NK-92 (cell line): ENCODE results near the gene PRKACB.

Source experiments
- DNase-seq: peaks from one replicate; lab custom pipeline; 2025; ENCODE audit not compliant: unreplicated experiment; lab: John Stamatoyannopoulos, UW

PRKACB gene

DNA sequence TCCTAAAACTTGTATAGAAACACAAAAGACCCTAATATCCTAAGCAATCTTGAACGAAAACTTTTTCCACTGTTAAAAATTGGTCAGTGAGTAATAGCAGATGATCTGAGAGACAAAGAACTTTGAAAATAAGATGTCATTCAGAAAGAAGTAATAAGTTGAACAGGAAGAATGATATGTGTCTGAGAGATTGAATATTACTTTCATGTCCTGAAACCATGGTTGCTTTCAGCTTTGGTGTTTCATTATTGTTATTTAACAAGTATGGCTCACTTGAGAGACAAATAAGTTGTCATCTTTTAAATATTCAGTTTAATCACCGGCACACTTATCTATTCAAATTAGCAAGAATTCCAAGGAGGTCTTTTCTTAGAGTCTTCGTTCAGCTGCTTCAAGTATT lies 11.4 kb downstream of the PRKACB start:
- no peak for DNase-seq

DNA sequence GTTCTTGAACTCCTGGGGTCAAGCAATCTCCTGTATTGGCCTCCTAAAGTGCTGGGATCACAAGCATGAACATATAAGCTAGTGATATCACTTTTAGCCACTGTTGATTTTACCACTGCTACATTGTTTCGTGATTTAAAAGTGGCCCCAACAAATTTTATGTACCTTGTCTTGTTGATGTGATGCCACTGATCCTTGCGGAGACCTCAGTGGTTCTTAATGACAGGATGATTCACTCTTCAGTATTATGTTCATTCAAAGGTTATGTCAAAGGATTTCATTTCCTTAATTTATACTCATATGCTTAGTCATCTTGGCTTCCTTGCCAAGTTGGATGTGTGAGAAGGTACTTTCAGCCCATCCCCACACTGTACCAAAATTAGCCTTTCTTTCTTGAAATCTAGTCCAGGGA lies 12.1 kb downstream of the PRKACB start:
- no peak for DNase-seq

DNA sequence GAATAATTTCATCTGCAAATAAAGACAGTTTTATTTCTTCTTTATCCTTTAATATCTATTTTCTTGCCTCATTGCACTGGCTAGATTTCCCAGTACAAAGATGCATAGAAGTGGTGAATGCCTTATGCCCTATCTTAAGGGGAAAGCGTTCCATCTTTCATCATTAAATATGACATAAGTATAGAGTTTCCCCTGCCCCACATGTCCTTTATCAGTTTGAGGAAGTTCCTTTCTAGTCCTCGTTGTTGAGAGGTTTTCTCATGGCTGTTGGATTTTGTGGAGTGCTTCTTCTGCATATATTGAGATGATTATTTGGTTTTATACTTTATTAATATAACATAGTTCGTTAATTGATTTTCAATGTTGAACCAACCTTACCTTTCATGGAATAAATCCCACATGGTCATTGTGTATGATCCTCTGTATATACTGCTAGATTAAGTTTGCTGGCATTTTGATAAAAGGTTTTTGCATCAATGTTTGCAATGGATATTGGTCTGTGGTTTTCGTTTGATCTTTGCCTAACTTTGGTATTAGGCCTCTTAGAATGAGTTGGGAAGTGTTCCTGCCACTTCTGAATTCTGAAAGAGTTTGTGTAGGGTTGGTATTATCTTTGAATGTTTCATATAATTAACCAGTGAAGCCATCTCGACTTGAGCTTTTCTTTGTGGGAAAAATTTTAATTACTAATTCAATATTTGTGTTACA lies 15.6 kb downstream of the PRKACB start:
- no peak for DNase-seq

DNA sequence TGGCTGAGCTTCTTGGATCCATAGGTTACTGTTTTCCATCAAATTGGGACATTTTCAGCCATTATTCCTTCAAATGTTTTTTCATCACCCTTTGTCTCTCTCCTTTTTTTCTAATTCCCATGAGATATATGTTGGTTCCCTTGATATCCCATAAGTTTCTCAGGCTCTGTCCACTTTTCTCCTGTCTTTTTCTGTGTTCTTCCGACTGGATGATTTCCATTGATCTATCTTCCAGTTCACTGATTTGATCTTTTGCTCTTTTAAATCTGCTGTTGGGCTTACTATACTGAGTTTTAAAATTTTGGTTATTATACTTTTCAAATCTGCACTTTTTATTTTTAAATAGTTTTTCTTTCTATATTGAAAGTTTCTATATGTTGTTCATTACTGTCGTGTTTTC lies 18.2 kb downstream of the PRKACB start:
- DNase-seq, result no peak

DNA sequence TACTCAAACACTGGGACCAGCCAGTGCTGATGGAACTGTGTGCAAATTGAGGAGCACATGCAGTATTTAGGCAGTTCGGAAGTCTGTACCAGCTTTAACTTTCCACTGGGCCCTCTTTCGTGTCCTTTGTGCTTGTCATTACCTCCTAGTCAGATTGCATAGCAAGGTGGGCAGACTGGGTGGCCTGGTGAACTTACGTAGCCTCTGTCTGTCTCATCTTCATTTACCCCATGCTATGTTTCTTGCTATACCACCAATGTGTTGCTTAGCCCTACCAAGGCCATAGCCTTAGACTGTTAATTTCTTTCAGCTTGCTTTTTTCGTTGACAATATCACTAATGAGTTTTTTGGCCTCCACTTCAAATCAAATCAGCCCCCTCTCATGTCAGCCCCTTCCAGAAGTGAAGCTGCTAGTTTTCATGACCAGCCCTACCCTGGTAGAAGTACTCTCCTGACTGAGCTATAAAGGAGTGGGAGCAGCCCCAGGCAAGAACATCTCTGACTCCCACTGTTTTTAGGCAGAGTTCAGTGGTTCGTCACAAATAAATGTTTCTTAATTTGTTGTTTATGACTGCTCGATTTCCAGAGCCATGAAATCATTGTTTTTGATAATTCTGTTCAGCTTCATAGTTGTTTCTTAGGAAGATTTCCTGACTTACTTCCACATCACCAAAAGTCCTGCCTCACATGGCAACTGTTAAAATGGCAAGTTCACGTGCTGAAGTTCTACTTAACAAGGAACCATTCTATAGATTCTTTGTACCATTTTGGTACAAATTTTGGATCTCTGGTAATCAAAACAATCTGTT lies 19.3 kb downstream of the PRKACB start:
- no peak for DNase-seq

DNA sequence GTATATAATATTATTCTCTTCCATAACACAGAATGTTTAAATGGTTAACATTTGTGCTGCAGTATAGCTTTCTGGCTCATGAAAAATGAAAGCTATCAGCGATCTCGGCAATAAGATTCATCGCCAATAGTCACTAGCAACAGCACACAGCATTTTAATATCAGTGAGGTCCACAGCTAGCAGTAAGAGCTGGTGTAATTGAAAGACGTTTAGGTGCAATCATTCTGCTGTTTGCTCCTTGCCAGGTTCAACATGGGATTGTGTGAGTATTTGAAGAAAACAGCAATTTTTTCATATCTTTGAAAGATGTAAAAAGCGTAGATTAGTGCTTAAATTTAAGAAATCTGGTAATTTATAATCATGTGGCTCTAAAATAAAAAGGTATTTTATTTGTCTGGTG lies 20.1 kb downstream of the PRKACB start:
- DNase-seq, result no peak

GRCh38 chr1:84164567-84165021 lies 20.5 kb downstream of the PRKACB start:
- no peak for DNase-seq

GRCh38 chr1:84165601-84166000 lies 21.5 kb downstream of the PRKACB start:
- no peak for DNase-seq

DNA sequence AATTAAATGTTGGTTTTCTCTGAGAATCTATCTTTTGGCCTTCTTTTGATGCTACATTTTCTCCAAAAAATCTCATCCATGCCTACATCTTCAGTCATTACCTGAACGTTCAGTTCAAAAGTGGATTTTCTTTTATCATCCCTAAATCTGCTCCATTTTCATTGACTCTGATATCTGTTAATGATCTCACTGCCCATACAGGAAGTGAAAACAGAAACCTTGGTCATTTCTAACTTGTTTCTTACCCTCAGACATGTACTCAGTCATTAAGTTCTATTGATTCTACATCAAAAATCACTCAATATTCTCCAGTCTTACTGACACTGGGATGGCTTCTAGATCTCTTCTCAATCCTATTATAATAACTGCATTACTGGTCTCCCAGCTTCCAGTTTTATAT lies 22.7 kb downstream of the PRKACB start:
- no peak for DNase-seq

DNA sequence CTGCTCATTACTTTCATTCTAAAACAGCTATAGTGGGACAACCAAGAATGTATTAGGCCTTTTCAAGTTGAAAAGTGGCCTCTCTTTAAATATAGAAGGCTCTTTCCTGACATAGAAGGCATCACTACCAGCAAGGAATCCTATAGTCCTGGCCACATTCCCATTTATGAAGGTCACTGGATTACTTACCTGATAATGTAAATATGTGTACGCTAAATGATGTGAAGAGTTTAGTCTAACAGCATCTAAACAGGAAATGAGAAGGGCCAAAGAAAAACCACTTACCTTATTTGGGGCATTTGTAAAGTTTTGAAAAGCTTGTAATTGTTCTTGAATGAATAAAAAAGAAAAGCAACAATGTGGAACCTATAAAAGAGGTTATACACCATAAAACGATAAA lies 24.7 kb downstream of the PRKACB start:
- DNase-seq, result no peak

GRCh38 chr1:84170171-84170570 lies 26.1 kb downstream of the PRKACB start:
- no peak for DNase-seq

GRCh38 chr1:84171481-84171880 lies 27.4 kb downstream of the PRKACB start:
- DNase-seq, result no peak

DNA sequence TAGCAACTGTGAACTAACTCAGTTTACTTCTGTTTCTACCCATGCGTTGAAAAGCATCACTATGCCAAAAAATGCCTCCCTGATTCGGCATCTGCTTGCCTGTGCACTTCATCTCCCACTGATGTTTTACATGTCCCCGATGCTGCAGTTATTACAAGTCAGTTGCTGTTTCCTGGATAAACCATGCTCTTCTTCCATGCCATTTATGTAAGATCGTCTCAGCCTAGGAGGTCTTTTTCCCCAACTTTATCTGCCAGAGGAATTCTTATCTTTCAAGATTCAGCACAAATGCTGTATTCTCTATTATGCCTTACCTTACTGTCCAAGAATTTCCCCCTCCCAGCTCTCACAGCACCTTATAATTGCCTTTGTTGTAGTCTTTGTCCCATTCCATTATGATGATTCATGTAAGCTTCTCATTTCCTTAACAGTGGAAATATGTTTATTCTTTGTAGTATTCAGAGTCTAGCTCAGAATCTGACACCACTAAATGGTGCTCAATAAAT lies 30.0 kb downstream of the PRKACB start:
- DNase-seq, result no peak

DNA sequence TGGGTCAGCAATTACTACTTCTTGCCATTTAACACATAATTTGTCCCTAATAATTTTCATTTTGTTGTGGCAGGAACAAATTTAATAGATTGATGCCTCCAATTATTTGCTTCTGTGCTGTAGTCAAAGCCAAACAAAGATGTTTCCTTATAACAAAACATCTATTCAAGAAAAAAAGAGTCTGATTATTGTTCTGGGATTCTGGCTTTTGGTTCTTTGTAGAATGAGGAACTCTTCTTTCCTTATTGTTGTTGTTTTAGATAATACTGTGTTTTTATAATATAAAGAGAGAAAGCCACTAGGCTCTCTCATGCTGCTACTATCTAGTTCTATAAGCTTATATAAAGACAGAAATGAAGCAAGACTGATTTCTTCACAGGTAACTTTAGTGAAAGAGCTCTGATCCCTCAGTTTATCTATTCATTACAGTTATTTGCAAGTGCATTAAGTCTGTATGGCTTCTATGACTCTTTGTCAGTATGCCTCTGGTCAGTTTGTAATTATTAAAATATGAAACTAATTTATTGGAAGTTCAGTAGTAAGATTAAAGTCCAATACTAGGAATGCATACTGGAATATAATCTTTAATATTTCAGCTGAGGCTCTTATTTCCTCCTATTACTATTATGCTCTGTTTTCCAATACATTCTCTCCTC lies 37.4 kb downstream of the PRKACB start:
- DNase-seq, result no peak

DNA sequence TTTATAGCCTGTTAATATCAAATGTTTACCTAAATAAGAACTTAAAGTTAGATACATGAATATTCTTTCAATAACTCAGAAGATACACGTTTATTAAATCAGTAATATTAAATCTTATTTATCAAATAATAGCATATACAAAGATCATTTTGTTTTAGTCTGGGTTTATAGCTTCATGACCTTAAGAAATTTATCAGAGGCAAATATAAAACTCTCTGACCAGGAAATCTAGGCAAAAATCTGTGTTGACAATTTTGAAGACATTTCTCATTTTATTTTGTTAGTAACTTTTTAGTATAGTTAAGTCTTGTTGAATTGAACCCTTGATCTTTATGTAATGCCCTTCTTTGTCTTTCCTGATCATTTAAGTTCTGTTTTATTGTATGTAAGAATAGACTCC lies 46.4 kb downstream of the PRKACB start:
- DNase-seq, result no peak

DNA sequence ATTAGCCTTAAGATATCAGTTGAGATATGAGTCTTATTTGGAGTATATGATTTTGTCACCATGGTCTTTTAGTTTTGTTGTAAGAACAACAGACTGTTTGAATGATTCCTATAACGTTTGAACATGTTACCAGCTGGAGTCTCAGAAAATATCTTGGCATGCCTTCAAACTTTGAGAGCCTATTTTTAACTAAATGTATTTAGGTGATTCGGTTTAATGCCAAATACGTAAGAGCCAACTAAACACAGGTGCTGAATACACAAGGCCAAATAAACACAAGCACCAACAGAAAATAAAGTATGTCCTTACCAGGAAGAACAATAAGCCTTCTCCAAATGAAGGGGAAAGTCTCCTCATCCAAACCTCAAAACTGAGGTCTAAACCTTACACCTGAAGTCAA lies 48.6 kb downstream of the PRKACB start:
- DNase-seq, result no peak

DNA sequence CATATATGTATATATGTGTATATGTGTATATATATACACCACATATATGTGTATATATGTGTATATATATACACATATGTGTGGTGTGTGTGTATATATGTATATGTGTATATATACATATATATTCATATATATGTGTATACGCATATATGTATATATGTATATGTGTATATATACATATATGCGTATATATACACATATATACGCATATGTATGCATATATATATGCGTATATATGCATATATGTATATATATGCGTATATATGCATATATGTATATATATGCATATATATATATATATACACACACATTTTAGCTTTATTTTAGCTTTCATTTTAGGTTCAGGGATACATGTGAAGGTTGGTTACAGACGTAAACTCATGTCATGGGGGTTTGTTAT lies 54.8 kb downstream of the PRKACB start:
- no peak for DNase-seq

- DNase-seq, result no peak
Measured at GRCh38 chr1:84199257-84199656, 55.2 kb downstream of the PRKACB start.

GRCh38 chr1:84202126-84202525 lies 58.1 kb downstream of the PRKACB start:
- DNase-seq, result no peak

GRCh38 chr1:84206375-84206774 lies 62.3 kb downstream of the PRKACB start:
- DNase-seq, result no peak

DNA sequence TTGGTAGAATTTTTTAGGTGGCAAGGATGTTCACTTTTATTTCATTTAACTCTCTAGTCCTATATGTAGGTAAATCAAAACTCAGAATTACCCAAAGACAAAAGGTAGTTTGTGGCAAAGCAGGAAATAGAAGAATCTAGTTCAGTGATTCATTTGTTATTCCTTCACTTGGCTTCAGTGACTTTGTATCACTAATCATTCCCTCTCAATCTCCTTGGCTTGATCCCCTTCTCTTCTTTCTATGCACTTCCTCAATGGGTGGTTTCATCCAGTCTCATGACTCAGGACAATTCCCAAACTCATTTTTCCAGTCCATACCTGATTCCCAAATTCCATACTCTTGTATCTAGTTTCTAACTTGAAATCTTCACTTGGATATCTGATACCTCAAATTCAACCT lies 64.9 kb downstream of the PRKACB start:
- DNase-seq, result no peak
